ENCODE measurements around the gene WRAP53.

Gene WRAP53

DNA sequence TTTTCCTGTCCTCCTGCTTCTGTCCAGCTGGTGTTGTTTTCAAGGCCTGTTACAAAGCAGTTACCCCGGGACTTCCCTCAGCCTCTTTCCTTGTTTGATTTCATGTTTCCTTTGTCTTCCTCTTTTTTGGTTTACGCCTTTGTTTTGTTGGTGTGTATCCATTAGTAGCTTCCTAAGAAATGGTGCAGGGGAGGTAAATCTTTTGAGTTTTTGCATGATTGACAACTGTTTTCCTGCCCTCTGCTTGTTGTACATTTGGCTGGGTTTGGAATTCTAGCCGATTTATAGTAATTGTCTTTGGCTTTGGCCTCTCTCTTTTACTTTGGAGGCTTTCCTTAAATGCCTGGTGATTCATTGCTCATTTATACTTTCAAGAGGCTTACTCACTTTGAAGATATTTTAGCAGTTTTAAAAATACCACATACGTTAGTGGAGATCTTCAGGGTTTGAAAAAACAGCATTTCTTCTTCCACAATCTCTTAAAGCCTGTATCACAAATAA is 62.1 kb downstream of the WRAP53 start:
- H3K9me2 ChIP-seq (ENCODE audit: low read depth, low read length): no peaks in the 10 kb centered on the region
- H3K36me3 ChIP-seq (ENCODE audit: insufficient read depth, low read length): no peaks in the 10 kb centered on the region
- H3K4me2 ChIP-seq (ENCODE audit: low read length): no peak overlapping the region
- H3K27ac ChIP-seq (ENCODE audit: low read depth, low read length, poor library complexity, severe bottlenecking): no peak overlapping the region
- H3K9me3 ChIP-seq (ENCODE audit: low read length): no peaks in the 10 kb centered on the region
- H3K27me3 ChIP-seq (ENCODE audit: insufficient read depth, low read length): 0 out of 2 replicates have a peak, but pooled peaks cover under 1% of the 10 kb centered on the region
- TF ChIP-seq, protein P1, sequence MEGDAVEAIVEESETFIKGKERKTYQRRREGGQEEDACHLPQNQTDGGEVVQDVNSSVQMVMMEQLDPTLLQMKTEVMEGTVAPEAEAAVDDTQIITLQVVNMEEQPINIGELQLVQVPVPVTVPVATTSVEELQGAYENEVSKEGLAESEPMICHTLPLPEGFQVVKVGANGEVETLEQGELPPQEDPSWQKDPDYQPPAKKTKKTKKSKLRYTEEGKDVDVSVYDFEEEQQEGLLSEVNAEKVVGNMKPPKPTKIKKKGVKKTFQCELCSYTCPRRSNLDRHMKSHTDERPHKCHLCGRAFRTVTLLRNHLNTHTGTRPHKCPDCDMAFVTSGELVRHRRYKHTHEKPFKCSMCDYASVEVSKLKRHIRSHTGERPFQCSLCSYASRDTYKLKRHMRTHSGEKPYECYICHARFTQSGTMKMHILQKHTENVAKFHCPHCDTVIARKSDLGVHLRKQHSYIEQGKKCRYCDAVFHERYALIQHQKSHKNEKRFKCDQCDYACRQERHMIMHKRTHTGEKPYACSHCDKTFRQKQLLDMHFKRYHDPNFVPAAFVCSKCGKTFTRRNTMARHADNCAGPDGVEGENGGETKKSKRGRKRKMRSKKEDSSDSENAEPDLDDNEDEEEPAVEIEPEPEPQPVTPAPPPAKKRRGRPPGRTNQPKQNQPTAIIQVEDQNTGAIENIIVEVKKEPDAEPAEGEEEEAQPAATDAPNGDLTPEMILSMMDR (IDR thresholded peaks at IDR 0.05; ENCODE audit: low read length): no peak
- TF ChIP-seq EZH2 (IDR thresholded peaks at IDR 0.05; ENCODE audit: borderline replicate concordance, low read length): no peak
- H4K20me1 ChIP-seq (ENCODE audit: insufficient read depth, low read length): no peaks in the 10 kb centered on the region
- H3K9ac ChIP-seq (ENCODE audit: low read length): no peak overlapping the region
- H3F3A ChIP-seq (ENCODE audit: insufficient read depth, low read length): no peaks in the 10 kb centered on the region
- H3K79me2 ChIP-seq (ENCODE audit: insufficient read depth, low read length): no peaks in the 10 kb centered on the region
- H3K4me3 ChIP-seq (ENCODE audit: low read depth, low read length, poor library complexity, severe bottlenecking): no peak overlapping the region
- no peak overlapping the region for H2AFZ ChIP-seq (ENCODE audit: low read length)
- no peaks in the 10 kb centered on the region for H3K4me1 ChIP-seq (ENCODE audit: insufficient read depth, low read length, severe bottlenecking)

All from OCI-LY1 (cell line).